ENCODE measurements around the gene MEIS2.

DNA sequence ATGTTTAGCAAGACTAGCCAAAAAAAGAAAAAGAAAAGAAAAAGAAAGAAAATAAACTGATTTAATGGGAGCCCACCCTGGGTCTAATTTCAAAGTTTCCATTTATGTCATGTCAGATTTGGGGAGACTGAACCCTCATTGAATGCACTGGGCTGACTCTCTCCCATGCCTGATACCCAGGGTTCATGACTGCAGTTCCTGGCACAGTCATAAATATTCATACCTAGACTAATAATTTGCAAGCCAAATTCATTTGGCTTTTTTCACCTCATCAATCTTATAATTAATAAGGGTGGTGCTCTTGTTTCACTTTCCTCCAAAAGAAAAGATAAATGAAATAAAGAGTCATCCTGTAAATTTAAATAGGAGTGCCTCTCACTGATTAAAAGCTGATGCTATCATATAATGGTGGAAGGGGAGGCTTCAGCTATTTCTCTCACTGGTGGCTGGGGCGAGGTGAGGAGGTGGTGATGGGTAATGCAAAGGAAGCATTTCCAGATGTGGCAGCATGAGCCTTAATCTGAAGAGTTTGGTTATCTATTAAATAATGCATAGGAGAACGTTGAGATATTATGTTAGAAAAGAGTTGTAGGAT lies 224.5 kb downstream of the MEIS2 start:
- TF ChIP-seq, protein P1, sequence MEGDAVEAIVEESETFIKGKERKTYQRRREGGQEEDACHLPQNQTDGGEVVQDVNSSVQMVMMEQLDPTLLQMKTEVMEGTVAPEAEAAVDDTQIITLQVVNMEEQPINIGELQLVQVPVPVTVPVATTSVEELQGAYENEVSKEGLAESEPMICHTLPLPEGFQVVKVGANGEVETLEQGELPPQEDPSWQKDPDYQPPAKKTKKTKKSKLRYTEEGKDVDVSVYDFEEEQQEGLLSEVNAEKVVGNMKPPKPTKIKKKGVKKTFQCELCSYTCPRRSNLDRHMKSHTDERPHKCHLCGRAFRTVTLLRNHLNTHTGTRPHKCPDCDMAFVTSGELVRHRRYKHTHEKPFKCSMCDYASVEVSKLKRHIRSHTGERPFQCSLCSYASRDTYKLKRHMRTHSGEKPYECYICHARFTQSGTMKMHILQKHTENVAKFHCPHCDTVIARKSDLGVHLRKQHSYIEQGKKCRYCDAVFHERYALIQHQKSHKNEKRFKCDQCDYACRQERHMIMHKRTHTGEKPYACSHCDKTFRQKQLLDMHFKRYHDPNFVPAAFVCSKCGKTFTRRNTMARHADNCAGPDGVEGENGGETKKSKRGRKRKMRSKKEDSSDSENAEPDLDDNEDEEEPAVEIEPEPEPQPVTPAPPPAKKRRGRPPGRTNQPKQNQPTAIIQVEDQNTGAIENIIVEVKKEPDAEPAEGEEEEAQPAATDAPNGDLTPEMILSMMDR (IDR thresholded peaks at IDR 0.05), result no peak
- TF ChIP-seq POLR2A (IDR thresholded peaks at IDR 0.05), result no peak

All from thyroid gland (tissue), 4 donors.